ENCODE data around the gene TAP1.

Gene TAP1

DNA sequence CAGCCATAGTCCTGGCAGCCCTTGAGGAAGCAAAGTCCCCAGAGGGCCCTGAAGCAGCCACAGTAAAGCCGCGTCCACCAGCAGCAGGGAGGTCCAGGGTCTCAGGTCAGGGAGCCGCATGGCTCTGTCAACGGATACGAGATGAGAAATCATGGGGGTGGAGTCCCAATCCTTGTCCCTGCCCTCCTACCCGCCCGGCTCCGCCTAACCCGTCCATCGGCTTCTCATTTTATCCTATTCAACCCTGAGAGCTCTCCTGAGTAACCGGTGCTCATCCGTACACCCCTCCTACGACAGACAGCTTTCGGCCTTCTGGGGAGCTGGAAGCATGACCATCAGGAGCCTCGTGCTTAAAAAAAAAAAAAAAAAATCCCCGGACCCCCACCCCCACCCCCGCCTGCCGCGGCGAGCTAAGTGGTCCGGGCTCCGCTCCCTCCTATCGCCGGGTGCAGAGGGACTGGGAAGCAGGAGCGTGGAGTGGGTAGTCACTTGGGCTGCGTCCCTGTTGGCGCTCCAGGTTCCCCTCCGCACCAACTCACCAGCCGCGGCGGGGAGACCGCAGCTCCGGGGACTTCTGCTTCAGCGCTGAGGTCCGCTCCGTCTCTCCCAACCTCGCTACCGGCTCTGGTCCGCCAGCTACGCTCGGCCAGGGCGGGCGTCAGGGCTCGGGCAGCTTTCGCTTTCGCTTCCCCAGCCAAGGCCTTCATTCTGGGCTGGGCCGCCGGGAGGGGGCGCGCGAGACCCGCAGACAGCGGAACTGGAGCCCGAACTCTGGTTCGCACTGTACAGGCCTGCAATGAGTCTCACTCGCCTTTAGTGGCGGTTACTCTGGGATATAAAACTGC, 15.2 kb downstream of the TAP1 start, which contains the start of gene TAP2:
TSS of gene TAP2 (minus strand) at position 626 of the 845 bp plus-strand sequence. CDS start at position 120, 506 bp downstream.
- POLR2A ChIA-PET: interaction anchor here (0.6 to 2.5 kb wide), 6 partner anchors 10 to 1827 kb away, joined by 3 to 16 read pairs (median 3); partner anchors contain the start of genes PSMB9 and TAP1
- WGBS (ENCODE audit: insufficient coverage): under 1% methylated on average over 37 of the region's 57 CpGs
- Histone ChIP-seq H3K36me3 (ENCODE audit: control insufficient read depth in 4 of 4, insufficient read depth in 4 of 4, low read length in 3 of 4) (peaks cover 14 to 49% (median 30%) of the 10 kb centered on the region in 4 experiments), H3K27ac (ENCODE audit: insufficient read depth in 1 of 2, low read depth in 1 of 2, low read length in 2 of 2, poor library complexity in 1 of 2, severe bottlenecking in 2 of 2) (peak within 1 kb of the TSS in 1 of 2 experiments; percentile 79), H3K4me3 (ENCODE audit: control insufficient read depth in 1 of 7, extremely low read depth in 1 of 7, insufficient read depth in 4 of 7, low read depth in 2 of 7, low read length in 6 of 7) (peak within 1 kb of the TSS; percentile 47 to 92 (median 76)), H3K4me1 (ENCODE audit: control extremely low read depth in 1 of 4, control insufficient read depth in 4 of 4, insufficient read depth in 4 of 4, low read length in 3 of 4) (peaks cover 15 to 46% (median 32%) of the 10 kb centered on the region in 4 experiments), H3K9me3 (ENCODE audit: control extremely low read depth in 1 of 5, control insufficient read depth in 4 of 5, insufficient read depth in 2 of 5, low read depth in 1 of 5, low read length in 4 of 5) (no peaks in the 10 kb centered on the region), H3K27me3 (replicated peaks in 2 of 5; ENCODE audit: control insufficient read depth in 4 of 5, insufficient read depth in 5 of 5, low read length in 4 of 5) (no peaks in the 10 kb centered on the region)
- CTCF ChIA-PET: interaction anchor here (0.7 to 3.9 kb wide), 27 partner anchors 10 to 405 kb away, joined by 3 to 115 read pairs (median 4); partner anchors contain the start of genes HLA-DRA, PSMB9 and TAP1
- peak; percentile 93 to 97 (median 96) for DNase-seq

GRCh38 chr6:32837651-32838113, 15.8 kb downstream of the TAP1 start:
- WGBS (ENCODE audit: insufficient coverage): 43% methylated on average over 7 of the region's 12 CpGs
- Histone ChIP-seq H3K27me3 (replicated peaks in 2 of 5; ENCODE audit: control insufficient read depth in 4 of 5, insufficient read depth in 5 of 5, low read length in 4 of 5) (no peaks in the 10 kb centered on the region), H3K4me3 (ENCODE audit: control insufficient read depth in 1 of 7, extremely low read depth in 1 of 7, insufficient read depth in 4 of 7, low read depth in 2 of 7, low read length in 6 of 7) (peak overlapping the region; percentile 47 to 92 (median 76)), H3K36me3 (ENCODE audit: control insufficient read depth in 4 of 4, insufficient read depth in 4 of 4, low read length in 3 of 4) (peaks cover 13 to 49% (median 30%) of the 10 kb centered on the region in 4 experiments), H3K9me3 (ENCODE audit: control extremely low read depth in 1 of 5, control insufficient read depth in 4 of 5, insufficient read depth in 2 of 5, low read depth in 1 of 5, low read length in 4 of 5) (no peaks in the 10 kb centered on the region), H3K4me1 (ENCODE audit: control extremely low read depth in 1 of 4, control insufficient read depth in 4 of 4, insufficient read depth in 4 of 4, low read length in 3 of 4) (peaks cover 9 to 39% (median 25%) of the 10 kb centered on the region in 4 experiments), H3K27ac (ENCODE audit: insufficient read depth in 1 of 2, low read depth in 1 of 2, low read length in 2 of 2, poor library complexity in 1 of 2, severe bottlenecking in 2 of 2) (peak overlapping the region in 1 of 2 experiments; percentile 79)
- no peak for DNase-seq
- ChIA-PET CTCF (interaction anchor here (0.9 to 3.9 kb wide), 21 partner anchors 10 to 405 kb away, joined by 3 to 115 read pairs (median 4); partner anchors contain the start of genes PSMB9 and TAP1), POLR2A (interaction anchor here (0.6 to 2.5 kb wide), 3 partner anchors 10 to 1828 kb away, joined by 3 to 16 read pairs (median 4); partner anchors contain the start of genes PSMB9 and TAP1)

DNA sequence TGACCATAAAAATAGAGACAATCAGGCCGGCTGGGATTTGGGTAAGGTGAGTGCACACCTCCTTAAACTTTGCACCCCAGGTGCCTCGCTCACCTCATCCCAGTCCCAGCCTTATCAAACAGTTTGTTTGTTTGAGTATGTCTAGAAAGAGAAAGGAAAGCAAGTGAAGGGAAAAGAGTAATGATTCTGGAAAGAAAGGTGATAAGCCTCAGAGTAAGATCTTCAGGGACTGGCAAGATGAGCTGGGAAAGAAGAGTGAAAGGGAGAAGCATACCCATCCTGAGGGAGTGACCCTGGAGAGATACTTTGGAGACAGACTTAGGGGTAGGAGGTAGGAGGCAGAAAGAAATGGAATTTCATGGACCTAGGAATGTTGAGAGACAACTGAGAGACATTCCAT, 16.6 kb downstream of the TAP1 start:
- no peak overlapping the region for H3K4me3 ChIP-seq (ENCODE audit: control insufficient read depth in 1 of 7, extremely low read depth in 1 of 7, insufficient read depth in 4 of 7, low read depth in 2 of 7, low read length in 6 of 7)
- POLR2A ChIA-PET: interaction anchor here (2.5 kb wide), 1 partner anchor 17 kb away, joined by 16 read pairs; the partner anchor contains the start of genes PSMB9 and TAP1
- WGBS (ENCODE audit: insufficient coverage): no CpG with 5 or more reads among the region's 2 CpGs
- H3K9me3 ChIP-seq (ENCODE audit: control extremely low read depth in 1 of 5, control insufficient read depth in 4 of 5, insufficient read depth in 2 of 5, low read depth in 1 of 5, low read length in 4 of 5): no peaks in the 10 kb centered on the region
- peaks cover 5 to 49% (median 32%) of the 10 kb centered on the region in 4 experiments for H3K36me3 ChIP-seq (ENCODE audit: control insufficient read depth in 4 of 4, insufficient read depth in 4 of 4, low read length in 3 of 4)
- no peak overlapping the region for H3K27ac ChIP-seq (ENCODE audit: insufficient read depth in 1 of 2, low read depth in 1 of 2, low read length in 2 of 2, poor library complexity in 1 of 2, severe bottlenecking in 2 of 2)
- H3K27me3 ChIP-seq (replicated peaks in 2 of 5; ENCODE audit: control insufficient read depth in 4 of 5, insufficient read depth in 5 of 5, low read length in 4 of 5): no peaks in the 10 kb centered on the region
- CTCF ChIA-PET: interaction anchor here (3.5 to 3.9 kb wide), 3 partner anchors 9 to 31 kb away, joined by 30 to 115 read pairs (median 94); partner anchors contain the start of genes PSMB9 and TAP1
- peaks cover 5 to 31% (median 20%) of the 10 kb centered on the region in 4 experiments for H3K4me1 ChIP-seq (ENCODE audit: control extremely low read depth in 1 of 4, control insufficient read depth in 4 of 4, insufficient read depth in 4 of 4, low read length in 3 of 4)
- no peak for DNase-seq

DNA sequence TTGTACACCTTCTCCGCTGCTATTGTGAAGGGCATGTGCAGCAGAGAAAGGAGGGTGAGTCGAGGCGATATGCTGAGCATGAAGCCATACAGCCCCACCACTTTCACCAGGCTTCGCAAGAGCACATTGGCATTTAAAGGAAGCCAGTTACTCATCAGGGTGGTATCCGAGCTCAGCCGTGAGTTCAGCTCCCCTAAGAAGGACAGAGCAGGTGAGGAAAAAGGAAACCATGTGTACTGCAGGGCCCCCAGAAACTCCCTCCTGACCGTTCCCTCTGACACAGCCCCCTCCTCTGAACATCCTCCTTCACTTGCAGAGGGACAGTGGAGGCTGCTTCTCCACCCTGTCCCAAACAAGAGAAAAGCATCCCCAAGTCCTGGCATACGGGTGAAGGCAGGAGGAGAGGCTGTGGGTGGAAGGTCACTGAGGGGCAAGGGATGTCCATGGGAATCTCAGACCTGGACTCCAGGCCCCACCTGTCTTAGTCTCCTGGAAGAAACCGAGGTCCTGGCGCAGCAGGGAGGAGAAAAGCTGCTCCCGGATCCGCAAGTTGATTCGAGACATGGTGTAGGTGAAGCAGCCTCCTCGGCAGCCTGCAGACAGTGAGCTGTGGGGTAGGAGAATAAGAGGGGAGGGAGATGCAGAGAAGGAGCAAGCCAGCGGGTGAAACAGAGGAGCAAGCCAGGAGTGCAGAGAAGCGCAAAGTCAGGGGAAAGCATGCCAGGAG, 18.2 kb downstream of the TAP1 start:
- ChIA-PET CTCF (interaction anchor here (1.1 to 1.5 kb wide), 3 partner anchors 15 to 33 kb away, joined by 3 to 4 read pairs (median 4); partner anchors contain the start of genes PSMB9 and TAP1), POLR2A (interaction anchor here (1.2 kb wide), 1 partner anchor 136 kb away, joined by 3 read pairs; no protein-coding TSS in a partner anchor)
- no peak overlapping the region for H3K27ac ChIP-seq (ENCODE audit: insufficient read depth in 1 of 2, low read depth in 1 of 2, low read length in 2 of 2, poor library complexity in 1 of 2, severe bottlenecking in 2 of 2)
- H3K36me3 ChIP-seq (ENCODE audit: control insufficient read depth in 4 of 4, insufficient read depth in 4 of 4, low read length in 3 of 4): peaks cover 3 to 49% (median 33%) of the 10 kb centered on the region in 4 experiments
- WGBS (ENCODE audit: insufficient coverage): 97% methylated on average over 12 of the region's 16 CpGs
- H3K9me3 ChIP-seq (ENCODE audit: control extremely low read depth in 1 of 5, control insufficient read depth in 4 of 5, insufficient read depth in 2 of 5, low read depth in 1 of 5, low read length in 4 of 5): no peaks in the 10 kb centered on the region
- peaks cover 0 to 16% (median 15%) of the 10 kb centered on the region in 4 experiments for H3K4me1 ChIP-seq (ENCODE audit: control extremely low read depth in 1 of 4, control insufficient read depth in 4 of 4, insufficient read depth in 4 of 4, low read length in 3 of 4)
- H3K27me3 ChIP-seq (replicated peaks in 2 of 5; ENCODE audit: control insufficient read depth in 4 of 5, insufficient read depth in 5 of 5, low read length in 4 of 5): no peaks in the 10 kb centered on the region
- no peak for DNase-seq
- no peak overlapping the region for H3K4me3 ChIP-seq (ENCODE audit: control insufficient read depth in 1 of 7, extremely low read depth in 1 of 7, insufficient read depth in 4 of 7, low read depth in 2 of 7, low read length in 6 of 7)

DNA sequence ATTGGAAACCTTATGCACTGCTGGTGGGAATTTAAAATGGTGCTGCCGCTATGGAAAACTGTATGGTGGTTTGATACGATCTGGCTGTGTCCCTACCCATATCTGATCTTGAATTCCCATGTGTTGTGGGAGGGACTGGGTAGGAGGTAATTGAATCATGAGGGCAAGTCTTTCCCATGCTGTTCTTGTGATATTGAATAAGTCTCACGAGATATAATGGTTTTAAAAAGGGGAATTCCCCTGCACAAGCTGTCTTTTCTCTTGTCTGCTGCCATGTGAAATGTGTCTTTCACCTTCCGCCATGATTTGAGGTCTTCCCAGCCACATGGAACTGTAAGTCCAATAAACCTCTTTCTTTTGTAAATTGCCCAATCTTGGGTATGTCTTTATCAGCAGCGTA, 19.8 kb downstream of the TAP1 start:
- ChIA-PET CTCF (interaction anchor here (1.5 to 1.7 kb wide), 2 partner anchors 11 to 21 kb away, joined by 3 to 5 read pairs; no protein-coding TSS in a partner anchor), POLR2A (no interaction called here)
- DNase-seq: no peak
- WGBS (ENCODE audit: insufficient coverage): 95% methylated on average over 4 of the region's 5 CpGs
- Histone ChIP-seq H3K9me3 (ENCODE audit: control extremely low read depth in 1 of 5, control insufficient read depth in 4 of 5, insufficient read depth in 2 of 5, low read depth in 1 of 5, low read length in 4 of 5) (no peaks in the 10 kb centered on the region), H3K4me3 (ENCODE audit: control insufficient read depth in 1 of 7, extremely low read depth in 1 of 7, insufficient read depth in 4 of 7, low read depth in 2 of 7, low read length in 6 of 7) (no peak overlapping the region), H3K27ac (ENCODE audit: insufficient read depth in 1 of 2, low read depth in 1 of 2, low read length in 2 of 2, poor library complexity in 1 of 2, severe bottlenecking in 2 of 2) (no peak overlapping the region), H3K36me3 (ENCODE audit: control insufficient read depth in 4 of 4, insufficient read depth in 4 of 4, low read length in 3 of 4) (peaks cover 10 to 64% (median 48%) of the 10 kb centered on the region in 4 experiments), H3K4me1 (ENCODE audit: control extremely low read depth in 1 of 4, control insufficient read depth in 4 of 4, insufficient read depth in 4 of 4, low read length in 3 of 4) (peaks cover 0 to 14% (median 12%) of the 10 kb centered on the region in 4 experiments), H3K27me3 (replicated peaks in 2 of 5; ENCODE audit: control insufficient read depth in 4 of 5, insufficient read depth in 5 of 5, low read length in 4 of 5) (no peaks in the 10 kb centered on the region)

DNA sequence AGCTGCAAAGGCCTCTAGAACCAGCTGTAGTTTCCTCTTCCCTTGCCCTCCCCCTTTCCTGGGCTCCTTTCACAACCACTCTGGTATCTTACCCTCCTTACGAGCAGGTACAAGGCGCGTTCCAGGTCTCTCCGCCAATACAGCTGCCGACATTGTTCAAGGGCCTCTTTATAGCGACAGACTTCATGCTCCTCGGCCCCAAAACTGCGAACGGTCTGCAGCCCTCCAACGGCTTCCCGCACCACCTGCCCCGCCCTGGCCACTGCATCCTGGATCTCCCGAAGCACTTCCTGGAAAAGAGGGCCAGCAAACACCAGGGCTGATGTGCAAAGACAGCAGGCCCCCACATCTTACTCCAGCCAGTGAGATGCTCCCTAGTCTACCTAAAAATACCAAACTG, 21.0 kb downstream of the TAP1 start:
- Histone ChIP-seq H3K4me1 (ENCODE audit: control extremely low read depth in 1 of 4, control insufficient read depth in 4 of 4, insufficient read depth in 4 of 4, low read length in 3 of 4) (peaks cover 0 to 9% (median 6%) of the 10 kb centered on the region in 4 experiments), H3K27ac (ENCODE audit: insufficient read depth in 1 of 2, low read depth in 1 of 2, low read length in 2 of 2, poor library complexity in 1 of 2, severe bottlenecking in 2 of 2) (no peak overlapping the region), H3K4me3 (ENCODE audit: control insufficient read depth in 1 of 7, extremely low read depth in 1 of 7, insufficient read depth in 4 of 7, low read depth in 2 of 7, low read length in 6 of 7) (no peak overlapping the region), H3K9me3 (ENCODE audit: control extremely low read depth in 1 of 5, control insufficient read depth in 4 of 5, insufficient read depth in 2 of 5, low read depth in 1 of 5, low read length in 4 of 5) (no peaks in the 10 kb centered on the region), H3K27me3 (replicated peaks in 2 of 5; ENCODE audit: control insufficient read depth in 4 of 5, insufficient read depth in 5 of 5, low read length in 4 of 5) (no peaks in the 10 kb centered on the region), H3K36me3 (ENCODE audit: control insufficient read depth in 4 of 4, insufficient read depth in 4 of 4, low read length in 3 of 4) (peaks cover 11 to 71% (median 52%) of the 10 kb centered on the region in 4 experiments)
- WGBS (ENCODE audit: insufficient coverage): 94% methylated on average over 13 of the region's 13 CpGs
- POLR2A ChIA-PET: no interaction called here
- no peak for DNase-seq
- CTCF ChIA-PET: interaction anchor here (0.9 to 2.0 kb wide), 3 partner anchors 9 to 26 kb away, joined by 3 to 8 read pairs (median 5); no protein-coding TSS in a partner anchor
